GM19238 (cell line): ENCODE results near the gene ADAMTS15.
A peak's percentile ranks its signal among the peaks of the same experiment; 100 is the strongest.

Source experiments
- DNase-seq: peaks from one replicate; pipeline ENCODE4 v3.0.0; 2011; ENCODE audit warnings: low spot score; ENCODE audit not compliant: insufficient read length

Gene ADAMTS15

GRCh38 chr11:130416906-130417305 is 31.5 kb upstream of the ADAMTS15 start:
- DNase-seq, result no peak

- no peak for DNase-seq
Measured at GRCh38 chr11:130418210-130418609, 30.2 kb upstream of the ADAMTS15 start.

GRCh38 chr11:130418756-130419155 is 29.7 kb upstream of the ADAMTS15 start:
- no peak for DNase-seq

GRCh38 chr11:130420478-130421198 is 27.8 kb upstream of the ADAMTS15 start:
- DNase-seq, result no peak

- no peak for DNase-seq
Measured at GRCh38 chr11:130421199-130421585, 27.3 kb upstream of the ADAMTS15 start.

- DNase-seq, result no peak
Measured at GRCh38 chr11:130421697-130422096, 26.7 kb upstream of the ADAMTS15 start.

GRCh38 chr11:130422251-130422995 is 26.0 kb upstream of the ADAMTS15 start:
- no peak for DNase-seq

- DNase-seq, result no peak
Measured at GRCh38 chr11:130423541-130424142, 24.8 kb upstream of the ADAMTS15 start.

GRCh38 chr11:130424613-130425140 is 23.8 kb upstream of the ADAMTS15 start:
- no peak for DNase-seq

GRCh38 chr11:130425156-130425555 is 23.3 kb upstream of the ADAMTS15 start:
- no peak for DNase-seq

- no peak for DNase-seq
Measured at GRCh38 chr11:130426223-130426836, 22.1 kb upstream of the ADAMTS15 start.

GRCh38 chr11:130426837-130427341 is 21.6 kb upstream of the ADAMTS15 start:
- no peak for DNase-seq

GRCh38 chr11:130427581-130428315 is 20.7 kb upstream of the ADAMTS15 start:
- DNase-seq, result no peak

- DNase-seq, result no peak
Measured at GRCh38 chr11:130428316-130429119, 19.9 kb upstream of the ADAMTS15 start, which contains the start of gene ADAMTS8. TSS of gene ADAMTS8 (minus strand) at chr11:130428609. CDS start at chr11:130428286, 323 bp downstream.

- no peak for DNase-seq
Measured at GRCh38 chr11:130429120-130429681, 19.2 kb upstream of the ADAMTS15 start.

GRCh38 chr11:130429983-130430382 is 18.5 kb upstream of the ADAMTS15 start:
- DNase-seq, result no peak

- peak; percentile 68 for DNase-seq
Measured at GRCh38 chr11:130431331-130431773, 17.1 kb upstream of the ADAMTS15 start.

GRCh38 chr11:130431801-130432200 is 16.6 kb upstream of the ADAMTS15 start:
- no peak for DNase-seq

GRCh38 chr11:130433357-130433756 is 15.1 kb upstream of the ADAMTS15 start:
- no peak for DNase-seq
